HG03025 (cell line): ENCODE data around the gene CHEK2.
"Not testable (repeated sequence)": the region's sequence is repeated elsewhere in the genome, so short reads cannot be mapped to it uniquely, and the experiment has no call there.

ENCODE experiments used
- ATAC-seq: cut with Tn5 transposase; IDR thresholded peaks from one replicate; pipeline ENCODE4 v1.9.1; 2021; ENCODE audit warnings: mild to moderate bottlenecking, moderate library complexity; ENCODE audit not compliant: unreplicated experiment, low FRiP score

CHEK2 gene

DNA sequence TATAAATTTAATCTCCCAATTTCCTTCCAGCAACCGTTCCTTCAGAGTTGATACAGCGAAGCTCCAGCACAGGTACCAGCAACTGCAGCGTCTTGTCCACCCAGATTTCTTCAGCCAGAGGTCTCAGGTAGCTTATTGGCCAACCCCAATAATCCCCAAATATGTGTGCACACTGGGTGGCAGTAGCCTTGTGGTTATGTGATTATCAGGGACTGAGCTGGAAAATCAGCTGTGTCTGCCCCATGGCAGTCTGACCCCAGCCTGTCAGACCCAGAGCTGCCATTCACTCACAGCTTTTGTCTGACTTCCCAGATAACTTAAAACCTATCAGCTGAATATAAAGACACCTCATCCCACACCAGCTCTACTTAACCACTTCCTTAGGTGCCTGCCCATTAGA is 2.2 kb upstream of the CHEK2 start:
- no peak for ATAC-seq

DNA sequence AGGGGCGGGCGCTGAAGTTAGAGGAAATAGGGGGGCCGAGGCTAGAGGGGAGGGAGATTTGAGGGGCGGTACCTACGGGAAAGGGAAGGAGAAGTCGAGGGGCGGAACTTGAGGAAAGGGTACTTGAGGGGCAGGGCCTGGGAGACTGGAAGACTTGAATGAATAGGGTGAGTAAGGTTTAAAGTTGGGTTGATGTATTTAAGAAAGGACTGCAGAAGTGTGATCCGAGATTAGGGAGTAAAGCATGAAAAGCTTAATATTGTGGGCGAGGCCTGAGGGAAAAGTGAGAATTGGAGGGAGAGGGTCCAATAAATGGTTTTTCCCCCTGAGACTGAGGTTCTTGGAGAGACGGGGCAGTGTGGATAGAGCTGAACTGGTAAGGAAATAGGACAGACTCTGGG is 942 bp upstream of the CHEK2 start:
- no peak for ATAC-seq

- no peak for ATAC-seq
Measured at GRCh38 chr22:28741200-28741784, 328 bp downstream of the CHEK2 start.

- not testable (repeated sequence) for ATAC-seq
Measured at GRCh38 chr22:28738876-28739275, 2.7 kb downstream of the CHEK2 start.

DNA sequence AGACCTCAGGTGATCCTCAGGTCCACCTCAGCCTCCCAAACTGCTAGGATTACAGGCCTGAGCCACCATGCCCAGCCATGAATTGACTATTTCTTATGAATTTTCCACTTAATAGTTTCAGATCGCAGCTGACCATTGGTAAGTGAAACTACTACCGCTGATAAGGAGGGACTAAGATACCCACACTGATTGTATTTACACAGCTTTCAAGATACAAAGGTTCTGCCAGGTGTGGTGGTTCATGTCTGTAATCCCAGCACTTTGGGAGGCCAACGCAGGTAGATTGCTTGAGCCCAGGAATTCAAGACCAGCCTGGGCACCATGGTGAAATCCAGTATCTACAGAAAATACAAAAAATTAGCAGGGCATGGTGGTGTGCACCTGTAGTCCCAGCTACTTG is 3.9 kb downstream of the CHEK2 start:
- no peak for ATAC-seq

DNA sequence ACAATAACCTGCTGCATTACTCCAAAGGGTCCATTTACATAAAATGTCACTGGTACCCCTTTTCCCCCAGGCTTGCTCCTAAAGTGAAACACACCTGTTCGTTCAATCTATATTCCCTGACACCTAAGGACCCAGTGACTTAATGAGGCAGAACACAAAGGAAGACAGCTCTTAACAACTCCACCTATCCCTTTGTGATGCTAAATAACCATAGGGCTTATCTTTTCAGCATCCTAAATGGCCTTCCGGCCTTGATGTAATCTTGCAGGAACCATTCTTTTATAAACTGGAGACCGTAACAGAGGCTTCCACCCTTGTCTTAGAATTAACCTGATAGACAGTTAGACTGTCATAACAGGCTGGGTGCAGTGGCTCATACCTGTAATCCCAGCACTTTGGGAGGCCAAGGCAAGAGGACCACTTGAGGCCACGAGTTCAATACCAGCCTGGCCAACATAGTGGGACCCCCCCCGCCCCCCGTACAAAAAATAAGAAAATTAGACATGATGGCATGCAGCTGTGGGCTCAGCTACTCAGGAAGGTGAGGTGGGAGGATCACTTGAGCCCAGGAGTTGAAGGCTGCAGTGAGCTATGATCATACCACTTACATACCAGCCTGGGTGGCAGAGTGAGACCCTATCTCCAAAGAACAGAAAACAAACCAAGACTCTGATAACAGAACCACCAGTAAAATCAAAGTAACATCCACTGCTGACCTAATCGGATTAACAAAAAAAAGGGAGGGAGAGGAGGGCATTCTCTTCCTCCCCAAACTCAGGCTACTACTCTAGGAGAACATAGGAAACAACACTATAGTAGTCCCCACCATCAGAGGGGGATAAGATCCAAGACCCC is 5.1 kb downstream of the CHEK2 start:
- ATAC-seq, result no peak

GRCh38 chr22:28734393-28734792 is 7.2 kb downstream of the CHEK2 start:
- no peak for ATAC-seq

DNA sequence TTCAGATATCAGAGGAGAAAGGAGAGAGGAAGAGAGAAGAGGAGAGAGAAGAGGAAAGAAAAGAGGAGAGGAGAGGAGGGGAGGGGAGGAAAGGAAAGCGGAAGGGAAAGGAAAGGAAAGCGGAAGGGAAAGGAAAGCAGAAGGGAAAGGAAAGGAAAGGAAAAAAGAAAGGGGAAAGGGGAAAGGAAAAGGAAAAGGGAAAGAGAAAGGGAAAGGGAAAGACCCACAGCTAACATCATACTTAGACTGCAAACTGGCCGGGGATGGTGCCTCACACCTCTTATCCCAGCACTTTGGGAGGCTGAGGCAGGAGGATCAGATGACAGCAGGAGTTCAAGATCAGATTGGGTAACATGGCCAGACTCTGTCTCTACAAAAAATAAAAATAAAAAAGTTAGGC is 11.4 kb downstream of the CHEK2 start:
- ATAC-seq, result no peak

DNA sequence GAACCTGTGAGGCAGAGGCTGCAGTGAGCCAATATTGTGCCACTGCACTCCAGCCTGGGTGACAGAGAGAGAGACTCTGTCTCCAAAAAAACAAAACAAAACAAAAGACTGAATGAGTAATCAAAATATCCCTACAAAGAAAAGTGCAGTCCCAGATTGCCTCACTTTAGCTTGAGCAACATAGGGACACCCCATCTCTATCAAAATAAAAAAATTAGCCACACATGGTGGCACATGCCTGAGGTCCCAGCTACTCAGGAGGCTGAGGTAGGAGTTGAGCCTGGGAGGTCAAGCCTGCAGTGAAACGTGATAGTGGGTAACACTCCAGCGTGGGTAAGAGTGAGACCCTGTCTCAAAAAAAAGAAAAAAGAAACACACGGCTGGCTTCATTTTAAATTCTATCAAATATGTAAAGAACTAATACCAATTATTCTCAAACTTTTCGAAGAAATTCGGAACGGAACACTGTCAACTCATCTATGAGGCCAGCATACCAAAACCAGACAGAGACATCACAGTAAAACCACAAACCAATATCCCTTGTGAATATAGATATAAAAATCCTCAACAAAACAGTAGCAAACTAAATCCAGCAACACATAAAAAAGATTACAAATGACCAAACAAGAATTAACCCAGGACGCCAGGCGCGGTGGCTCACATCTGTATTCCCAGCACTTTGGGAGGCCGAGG is 12.9 kb downstream of the CHEK2 start:
- ATAC-seq, result no peak

GRCh38 chr22:28728002-28728401 is 13.6 kb downstream of the CHEK2 start:
- ATAC-seq, result no peak

DNA sequence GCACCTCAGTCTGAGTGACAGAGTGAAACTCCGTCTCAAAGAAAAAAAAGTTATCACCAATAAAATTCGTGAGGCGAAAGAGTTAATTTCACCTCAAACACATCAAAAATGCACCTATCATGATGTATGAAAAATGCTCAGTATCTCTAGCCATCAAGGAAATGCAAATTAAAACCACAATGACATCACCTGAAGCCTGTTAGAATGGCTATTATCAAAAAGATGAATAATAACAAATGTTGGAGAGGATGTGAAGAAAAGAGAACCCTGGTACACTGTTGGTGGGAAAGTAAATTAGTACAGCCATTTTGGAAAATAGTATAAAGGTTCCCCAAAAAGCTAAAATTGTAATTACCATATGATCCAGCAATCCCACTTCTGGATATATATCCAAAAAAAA is 23.6 kb downstream of the CHEK2 start:
- no peak for ATAC-seq

- ATAC-seq, result no peak
Measured at GRCh38 chr22:28716686-28717085, 24.9 kb downstream of the CHEK2 start.

- ATAC-seq, result no peak
Measured at GRCh38 chr22:28715611-28716010, 26.0 kb downstream of the CHEK2 start.

GRCh38 chr22:28714043-28714628 is 27.5 kb downstream of the CHEK2 start:
- no peak for ATAC-seq

GRCh38 chr22:28711820-28712777 is 29.5 kb downstream of the CHEK2 start:
- no peak for ATAC-seq

- no peak for ATAC-seq
Measured at GRCh38 chr22:28711341-28711740, 30.3 kb downstream of the CHEK2 start.

DNA sequence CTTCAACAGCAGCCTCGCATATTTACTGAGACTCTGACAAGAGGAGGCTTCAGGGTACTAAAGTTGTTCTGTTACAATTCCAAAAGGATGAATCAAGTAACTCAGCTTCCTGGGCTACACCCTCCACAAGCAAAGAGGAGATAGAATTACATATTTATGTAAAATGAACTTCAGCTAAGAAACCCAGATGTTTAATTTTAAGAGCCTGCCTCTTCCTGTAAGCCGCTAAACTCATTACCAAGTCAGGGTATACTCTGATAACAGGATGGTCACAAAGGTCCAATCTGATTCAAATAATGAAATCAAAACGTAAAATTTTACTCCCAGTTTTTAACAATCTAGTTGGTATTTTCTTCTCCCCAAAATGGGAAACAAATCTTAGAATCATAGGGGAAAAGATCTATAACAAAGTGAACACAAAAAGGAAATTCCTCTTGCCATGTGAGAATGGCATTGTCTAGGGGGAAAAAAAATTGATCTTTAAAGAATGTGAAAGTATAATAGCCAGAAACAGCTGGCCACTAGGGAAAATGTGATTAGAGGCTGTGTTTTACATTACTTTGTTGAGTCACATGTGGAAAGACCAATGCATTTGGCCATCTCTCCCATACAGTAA is 30.9 kb downstream of the CHEK2 start:
- no peak for ATAC-seq

- no peak for ATAC-seq
Measured at GRCh38 chr22:28710107-28710506, 31.5 kb downstream of the CHEK2 start.

GRCh38 chr22:28706845-28707244 is 34.8 kb downstream of the CHEK2 start:
- ATAC-seq, result no peak

- ATAC-seq, result no peak
Measured at GRCh38 chr22:28703436-28703835, 38.2 kb downstream of the CHEK2 start.
